GM12878 (cell line): Measurements from ENCODE around the gene KIF21A. TPM values are rescaled to one million over a fixed set of nuclear protein-coding genes. Genes with fewer than 3 reads are reported as not detected.

Experiments used
- ATAC-seq: fragments of 200-7000 bp; cut with Tn5 transposase; 3 replicates; pipeline ENCODE4 v1.9.1; 2020; ENCODE audit warnings: mild to moderate bottlenecking, moderate library complexity
- BruUV-seq: library from RNA; stranded (reverse); fragments of 400-500 nt; replicated peaks from 2 replicates; lab custom pipeline; 2021; lab: Mats Ljungman, UMichigan
- CTCF ChIA-PET: fragments of 300-600 bp; sonication (Branson Sonifier 250); formaldehyde crosslinking; extraction: SDS; loops from one replicate; lab custom pipeline; 2021; ENCODE audit warnings: inconsistent platforms; lab: Yijun Ruan, JAX
- POLR2A ChIA-PET: fragments of 350-600 bp; formaldehyde crosslinking; extraction: SDS; loops from one replicate; lab custom pipeline; 2021; ENCODE audit warnings: inconsistent platforms; lab: Charles Lee
- RAD21 ChIA-PET: fragments of 300-600 bp; sonication (Branson Sonifier 250); formaldehyde crosslinking; loops from one replicate; lab custom pipeline; 2023; ENCODE audit warnings: antibody characterized with exemption; ENCODE audit not compliant: unreplicated experiment; lab: Charles Lee
- SMC1A ChIA-PET: fragments of 300-600 bp; sonication (Branson Sonifier 250); formaldehyde crosslinking; loops from one replicate; lab custom pipeline; 2023; ENCODE audit not compliant: unreplicated experiment, uncharacterized antibody; lab: Charles Lee
- DNase-seq: peaks from one replicate; pipeline ENCODE4 v3.0.0-alpha.2; 2011; ENCODE audit warnings: low read depth, low spot score
- FAIRE-seq: peaks from 3 replicates; lab custom pipeline; 2011; peaks lifted over from hg19 to GRCh38; lab: Jason Lieb, UNC
- H2AFZ ChIP-seq: 2 replicates; pipeline ENCODE4 v1.6.0; 2011; ENCODE audit warnings: low read depth, low read length, control low read depth; ENCODE audit not compliant: control insufficient read depth
- H3K27ac ChIP-seq: 2 replicates; pipeline ENCODE4 v1.5.1; 2011; ENCODE audit warnings: control low read depth; ENCODE audit not compliant: control insufficient read depth, insufficient read depth
- H3K27me3 ChIP-seq, 2 experiments: replicated peaks in 1 of 2; 2 replicates each; pipeline versions ENCODE4 v1.6.0 to v1.6.1; 2011; ENCODE audit warnings: low read length in 1 of 2; ENCODE audit not compliant: control insufficient read depth in 2 of 2, insufficient read depth in 2 of 2
- H3K36me3 ChIP-seq, 2 experiments: 2 replicates each; pipeline ENCODE4 v1.5.1; 2011; ENCODE audit warnings: low read length in 1 of 2; ENCODE audit not compliant: control insufficient read depth in 2 of 2, insufficient read depth in 2 of 2
- H3K4me1 ChIP-seq: 2 replicates; pipeline ENCODE4 v1.6.1; 2011; ENCODE audit warnings: mild to moderate bottlenecking, low read length, moderate library complexity, mixed read lengths; ENCODE audit not compliant: control insufficient read depth, insufficient read depth
- H3K4me2 ChIP-seq: 2 replicates; pipeline ENCODE4 v1.6.0; 2011; ENCODE audit warnings: control low read depth; ENCODE audit not compliant: control insufficient read depth, insufficient read depth
- H3K4me3 ChIP-seq: fragments of 200-600 bp; sonication (generic); 2 replicates; pipeline ENCODE4 v1.5.1; 2016
- H3K79me2 ChIP-seq: 2 replicates; pipeline ENCODE4 v1.6.0; 2011; ENCODE audit warnings: low read length; ENCODE audit not compliant: control insufficient read depth, insufficient read depth
- H3K9ac ChIP-seq: 2 replicates; pipeline ENCODE4 v1.8.0; 2011; ENCODE audit warnings: low read length, control low read depth, mixed read lengths; ENCODE audit not compliant: control insufficient read depth, insufficient read depth
- H3K9me3 ChIP-seq: replicated peaks from 3 replicates; pipeline ENCODE4 v1.5.1; 2011; ENCODE audit warnings: mild to moderate bottlenecking, low read length; ENCODE audit not compliant: control insufficient read depth, insufficient read depth
- H4K20me1 ChIP-seq: 2 replicates; pipeline ENCODE4 v1.6.0; 2011; ENCODE audit not compliant: control insufficient read depth, insufficient read depth
- CREB1 ChIP-seq: IDR thresholded peaks from 2 replicates; pipeline ENCODE4 v1.6.1; 2012; ENCODE audit warnings: low read depth, mild to moderate bottlenecking, inconsistent platforms
- EP300 ChIP-seq, 2 experiments: fragments of 150-350 bp in 1 of 2; IDR thresholded peaks; 2 replicates each; pipeline ENCODE4 v1.6.1; 2011 to 2012; ENCODE audit warnings: low read depth in 2 of 2, low read length in 2 of 2, borderline replicate concordance in 1 of 2, improper control_type of control experiment in 1 of 2, inconsistent platforms in 1 of 2; ENCODE audit not compliant: control insufficient read depth in 1 of 2
- HDGF ChIP-seq: fragments of 450-650 bp; IDR thresholded peaks from 2 replicates; pipeline ENCODE4 v1.6.1; 2016; ENCODE audit warnings: antibody characterized with exemption
- IRF4 ChIP-seq: IDR thresholded peaks from 2 replicates; pipeline ENCODE4 v1.6.1; 2011; ENCODE audit warnings: low read depth, low read length
- MTA3 ChIP-seq: IDR thresholded peaks from 2 replicates; pipeline ENCODE4 v1.6.1; 2012; ENCODE audit warnings: low read length, inconsistent platforms, borderline replicate concordance
- NBN ChIP-seq: fragments of 450-650 bp; IDR thresholded peaks from 2 replicates; pipeline ENCODE4 v1.6.1; 2016
- NFYA ChIP-seq: IDR thresholded peaks from 2 replicates; pipeline ENCODE4 v1.6.1; 2011; ENCODE audit warnings: low read depth, mild to moderate bottlenecking, low read length, improper control_type of control experiment, borderline replicate concordance
- POU2F2 ChIP-seq: IDR thresholded peaks from 3 replicates; pipeline ENCODE4 v1.6.1; 2011; ENCODE audit warnings: low read depth, mild to moderate bottlenecking, low read length, borderline replicate concordance
- YY1 ChIP-seq: IDR thresholded peaks from 2 replicates; pipeline ENCODE4 v1.6.1; 2011; ENCODE audit warnings: low read depth, mild to moderate bottlenecking, low read length
- ZBED1 ChIP-seq: IDR thresholded peaks from 2 replicates; pipeline ENCODE4 v1.6.1; 2016; ENCODE audit warnings: borderline replicate concordance
- WGBS: methylation state at CpG from one replicate; pipeline ENCODE4 v1.1.6; 2016; ENCODE audit warnings: low lambda C conversion rate; ENCODE audit not compliant: insufficient replicate concordance, insufficient coverage; ENCODE audit errors: missing lambda C conversion rate; 5-methylcytosine and 5-hydroxymethylcytosine counted together
- in situ Hi-C: fragments of 300-500 bp; cut with MboI; formaldehyde crosslinking; loops from 9 replicates; pipeline ENCODE4 v1.14.3; 2018; ENCODE audit warnings: mixed read lengths
- intact Hi-C: fragments of 100-400 bp; cut with micrococcal nuclease; formaldehyde crosslinking; loops from one replicate; pipeline ENCODE4 v1.14.2; 2022; ENCODE audit not compliant: unreplicated experiment
- polyA plus RNA-seq, 11 experiments: library from polyadenylated mRNA; depleted of rRNA in 4 of 11; unstranded in 6 of 11; stranded (reverse) in 5 of 11; fragments of >200 nt; fragmentation: Nextera tagmentation in 4 of 11; fragmentation: Illumina TruSeq in 1 of 11; extraction: Ambion mirVana in 4 of 11; extraction: Trizol in 1 of 11; gene quantifications; 1 replicate in 1 of 11; 2 replicates in 10 of 11; pipeline versions ENCODE4 v1.2.1 to v1.2.3, GENCODE V29; 2011 to 2016; ENCODE audit warnings: inconsistent platforms in 2 of 11, missing spikeins in 2 of 11, low read depth in 1 of 11
- total RNA-seq, 4 experiments: library from RNA; depleted of rRNA in 3 of 4; stranded (reverse); fragments of >200 nt in 3 of 4; fragmentation: Illumina TruSeq in 1 of 4; extraction: Trizol in 1 of 4; gene quantifications; 2 replicates each; pipeline versions ENCODE4 v1.2.1 to v1.2.3, GENCODE V29; 2013 to 2021
- TF ChIP-seq, protein P1 (sequence below), 3 experiments: IDR thresholded peaks in 2 of 3; conservative IDR thresholded peaks in 1 of 3; 2 replicates each; pipeline ENCODE4 v1.5.1; 2011; ENCODE audit warnings: low read depth in 3 of 3, low read length in 3 of 3, mild to moderate bottlenecking in 3 of 3, control low read depth in 2 of 3, moderate library complexity in 2 of 3, inconsistent platforms in 1 of 3, mixed read lengths in 1 of 3; ENCODE audit not compliant: control insufficient read depth in 2 of 3, insufficient read depth in 1 of 3; ENCODE audit errors: extremely low read depth in 1 of 3
- TF ChIP-seq, protein P2 (sequence below): fragments of 450-650 bp; IDR thresholded peaks from 2 replicates; pipeline ENCODE4 v1.6.1; 2018; ENCODE audit warnings: borderline replicate concordance, mild to moderate bottlenecking; ENCODE audit not compliant: partially characterized antibody
- TF ChIP-seq, protein P3 (sequence below): IDR thresholded peaks from 2 replicates; pipeline ENCODE4 v1.6.1; 2012; ENCODE audit warnings: improper control_type of control experiment, low read depth, low read length; ENCODE audit not compliant: insufficient replicate concordance

The KIF21A gene
- total and polyA plus RNA-seq, 10 of the 15 experiments (the other 5 are each of a cell fraction or from before 2014, with no cell fraction given), result 21.3 to 42.1 (median 24.5) TPM

DNA sequence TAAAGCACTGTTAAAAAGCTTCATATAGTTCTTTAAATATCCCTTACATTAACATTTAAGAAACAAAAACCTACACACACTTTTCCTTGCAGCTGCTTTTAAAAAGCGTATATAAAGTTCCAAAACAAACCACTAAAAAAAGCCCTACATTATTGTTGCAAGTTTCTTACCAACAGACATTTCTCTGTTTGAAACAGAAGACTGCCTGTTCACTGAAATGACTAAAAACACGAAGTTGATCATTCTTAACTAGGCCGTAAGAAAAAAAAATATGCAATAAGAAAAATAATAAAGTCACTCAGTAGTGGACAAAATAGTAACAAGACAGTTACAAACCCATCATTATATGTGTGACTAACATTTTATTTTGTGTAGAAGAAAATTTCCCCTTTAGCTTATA, 37.3 kb downstream of the KIF21A start (continued):
- TF ChIP-seq, protein P1, sequence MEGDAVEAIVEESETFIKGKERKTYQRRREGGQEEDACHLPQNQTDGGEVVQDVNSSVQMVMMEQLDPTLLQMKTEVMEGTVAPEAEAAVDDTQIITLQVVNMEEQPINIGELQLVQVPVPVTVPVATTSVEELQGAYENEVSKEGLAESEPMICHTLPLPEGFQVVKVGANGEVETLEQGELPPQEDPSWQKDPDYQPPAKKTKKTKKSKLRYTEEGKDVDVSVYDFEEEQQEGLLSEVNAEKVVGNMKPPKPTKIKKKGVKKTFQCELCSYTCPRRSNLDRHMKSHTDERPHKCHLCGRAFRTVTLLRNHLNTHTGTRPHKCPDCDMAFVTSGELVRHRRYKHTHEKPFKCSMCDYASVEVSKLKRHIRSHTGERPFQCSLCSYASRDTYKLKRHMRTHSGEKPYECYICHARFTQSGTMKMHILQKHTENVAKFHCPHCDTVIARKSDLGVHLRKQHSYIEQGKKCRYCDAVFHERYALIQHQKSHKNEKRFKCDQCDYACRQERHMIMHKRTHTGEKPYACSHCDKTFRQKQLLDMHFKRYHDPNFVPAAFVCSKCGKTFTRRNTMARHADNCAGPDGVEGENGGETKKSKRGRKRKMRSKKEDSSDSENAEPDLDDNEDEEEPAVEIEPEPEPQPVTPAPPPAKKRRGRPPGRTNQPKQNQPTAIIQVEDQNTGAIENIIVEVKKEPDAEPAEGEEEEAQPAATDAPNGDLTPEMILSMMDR (IDR thresholded peaks at IDR 0.05 in 2 of 3, conservative IDR thresholded peaks at IDR 0.05 in 1 of 3; ENCODE audit: control insufficient read depth in 2 of 3, extremely low read depth in 1 of 3, insufficient read depth in 1 of 3, low read depth in 3 of 3, low read length in 3 of 3), result no peak

- no peaks in the 10 kb centered on the region for H4K20me1 ChIP-seq
- no peak overlapping the region for H3K4me3 ChIP-seq
- intact Hi-C loops, result loop anchor here (2.0 kb wide), 1 partner anchor 31 kb away; no protein-coding TSS in a partner anchor
- H3K79me2 ChIP-seq, result peaks cover 14% of the 10 kb centered on the region
- no peaks in the 10 kb centered on the region; a peak in 1 of 4 replicates for H3K36me3 ChIP-seq
- no peak overlapping the region for H3K9ac ChIP-seq
- in situ Hi-C loops, result no loop called here
- ChIA-PET CTCF (interaction anchor here (1.0 to 1.5 kb wide), 8 partner anchors 10 to 61 kb away, joined by 3 to 6 read pairs (median 3); no protein-coding TSS in a partner anchor), POLR2A (interaction anchor here (1.0 kb wide), 2 partner anchors 10 to 13 kb away, joined by 3 read pairs; no protein-coding TSS in a partner anchor), SMC1A (interaction anchor here (0.7 to 6.1 kb wide), 14 partner anchors 9 to 289 kb away, joined by 3 to 33 read pairs (median 4); partner anchors contain the start of genes ABCD2 and KIF21A), RAD21 (interaction anchor here (1.0 to 1.9 kb wide), 7 partner anchors 10 to 64 kb away, joined by 3 to 5 read pairs (median 4); no protein-coding TSS in a partner anchor)
- WGBS, result 100% methylated on average over 1 of the region's 1 CpG
- H3K27me3 ChIP-seq, result no peaks in the 10 kb centered on the region
- no peak for FAIRE-seq
- DNase-seq, result no peak
- H3K4me2 ChIP-seq, result no peak overlapping the region
- no peaks in the 10 kb centered on the region for H3K9me3 ChIP-seq
- no peak overlapping the region for H3K27ac ChIP-seq
- no peak for ATAC-seq
- H2AFZ ChIP-seq, result no peak overlapping the region
- no TSS peak for BruUV-seq
- peaks cover 6% of the 10 kb centered on the region for H3K4me1 ChIP-seq
- TF ChIP-seq, protein P2, sequence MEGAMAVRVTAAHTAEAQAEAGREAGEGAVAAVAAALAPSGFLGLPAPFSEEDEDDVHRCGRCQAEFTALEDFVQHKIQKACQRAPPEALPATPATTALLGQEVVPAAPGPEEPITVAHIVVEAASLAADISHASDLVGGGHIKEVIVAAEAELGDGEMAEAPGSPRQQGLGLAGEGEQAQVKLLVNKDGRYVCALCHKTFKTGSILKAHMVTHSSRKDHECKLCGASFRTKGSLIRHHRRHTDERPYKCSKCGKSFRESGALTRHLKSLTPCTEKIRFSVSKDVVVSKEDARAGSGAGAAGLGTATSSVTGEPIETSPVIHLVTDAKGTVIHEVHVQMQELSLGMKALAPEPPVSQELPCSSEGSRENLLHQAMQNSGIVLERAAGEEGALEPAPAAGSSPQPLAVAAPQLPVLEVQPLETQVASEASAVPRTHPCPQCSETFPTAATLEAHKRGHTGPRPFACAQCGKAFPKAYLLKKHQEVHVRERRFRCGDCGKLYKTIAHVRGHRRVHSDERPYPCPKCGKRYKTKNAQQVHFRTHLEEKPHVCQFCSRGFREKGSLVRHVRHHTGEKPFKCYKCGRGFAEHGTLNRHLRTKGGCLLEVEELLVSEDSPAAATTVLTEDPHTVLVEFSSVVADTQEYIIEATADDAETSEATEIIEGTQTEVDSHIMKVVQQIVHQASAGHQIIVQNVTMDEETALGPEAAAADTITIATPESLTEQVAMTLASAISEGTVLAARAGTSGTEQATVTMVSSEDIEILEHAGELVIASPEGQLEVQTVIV, result no peak
- TF ChIP-seq MTA3, result no peak
- no peak for TF ChIP-seq POU2F2
- TF ChIP-seq YY1, result no peak
- TF ChIP-seq ZBED1, result no peak
- TF ChIP-seq NBN, result no peak
- TF ChIP-seq IRF4, result no peak
- no peak for TF ChIP-seq NFYA
- TF ChIP-seq, protein P3, sequence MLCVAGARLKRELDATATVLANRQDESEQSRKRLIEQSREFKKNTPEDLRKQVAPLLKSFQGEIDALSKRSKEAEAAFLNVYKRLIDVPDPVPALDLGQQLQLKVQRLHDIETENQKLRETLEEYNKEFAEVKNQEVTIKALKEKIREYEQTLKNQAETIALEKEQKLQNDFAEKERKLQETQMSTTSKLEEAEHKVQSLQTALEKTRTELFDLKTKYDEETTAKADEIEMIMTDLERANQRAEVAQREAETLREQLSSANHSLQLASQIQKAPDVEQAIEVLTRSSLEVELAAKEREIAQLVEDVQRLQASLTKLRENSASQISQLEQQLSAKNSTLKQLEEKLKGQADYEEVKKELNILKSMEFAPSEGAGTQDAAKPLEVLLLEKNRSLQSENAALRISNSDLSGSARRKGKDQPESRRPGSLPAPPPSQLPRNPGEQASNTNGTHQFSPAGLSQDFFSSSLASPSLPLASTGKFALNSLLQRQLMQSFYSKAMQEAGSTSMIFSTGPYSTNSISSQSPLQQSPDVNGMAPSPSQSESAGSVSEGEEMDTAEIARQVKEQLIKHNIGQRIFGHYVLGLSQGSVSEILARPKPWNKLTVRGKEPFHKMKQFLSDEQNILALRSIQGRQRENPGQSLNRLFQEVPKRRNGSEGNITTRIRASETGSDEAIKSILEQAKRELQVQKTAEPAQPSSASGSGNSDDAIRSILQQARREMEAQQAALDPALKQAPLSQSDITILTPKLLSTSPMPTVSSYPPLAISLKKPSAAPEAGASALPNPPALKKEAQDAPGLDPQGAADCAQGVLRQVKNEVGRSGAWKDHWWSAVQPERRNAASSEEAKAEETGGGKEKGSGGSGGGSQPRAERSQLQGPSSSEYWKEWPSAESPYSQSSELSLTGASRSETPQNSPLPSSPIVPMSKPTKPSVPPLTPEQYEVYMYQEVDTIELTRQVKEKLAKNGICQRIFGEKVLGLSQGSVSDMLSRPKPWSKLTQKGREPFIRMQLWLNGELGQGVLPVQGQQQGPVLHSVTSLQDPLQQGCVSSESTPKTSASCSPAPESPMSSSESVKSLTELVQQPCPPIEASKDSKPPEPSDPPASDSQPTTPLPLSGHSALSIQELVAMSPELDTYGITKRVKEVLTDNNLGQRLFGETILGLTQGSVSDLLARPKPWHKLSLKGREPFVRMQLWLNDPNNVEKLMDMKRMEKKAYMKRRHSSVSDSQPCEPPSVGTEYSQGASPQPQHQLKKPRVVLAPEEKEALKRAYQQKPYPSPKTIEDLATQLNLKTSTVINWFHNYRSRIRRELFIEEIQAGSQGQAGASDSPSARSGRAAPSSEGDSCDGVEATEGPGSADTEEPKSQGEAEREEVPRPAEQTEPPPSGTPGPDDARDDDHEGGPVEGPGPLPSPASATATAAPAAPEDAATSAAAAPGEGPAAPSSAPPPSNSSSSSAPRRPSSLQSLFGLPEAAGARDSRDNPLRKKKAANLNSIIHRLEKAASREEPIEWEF, result no peak
- no peak for TF ChIP-seq CREB1
- no peak for TF ChIP-seq HDGF
- no peak for TF ChIP-seq EP300 (IDR thresholded peaks at IDR 0.05; ENCODE audit: borderline replicate concordance in 1 of 2, control insufficient read depth in 1 of 2, low read depth in 2 of 2, low read length in 2 of 2)
Observed at GRCh38 chr12:39404000-39404399, 38.9 kb downstream of the KIF21A start.
